ENCODE data around the gene S1PR3. TPM values are rescaled to one million over a fixed set of nuclear protein-coding genes. Genes with fewer than 3 reads are reported as not detected.

Gene S1PR3
- total and polyA plus RNA-seq, 2 donors (not counting 3 experiments of a cell fraction or from before 2014, with no cell fraction given): 12.5 to 25.8 TPM

DNA sequence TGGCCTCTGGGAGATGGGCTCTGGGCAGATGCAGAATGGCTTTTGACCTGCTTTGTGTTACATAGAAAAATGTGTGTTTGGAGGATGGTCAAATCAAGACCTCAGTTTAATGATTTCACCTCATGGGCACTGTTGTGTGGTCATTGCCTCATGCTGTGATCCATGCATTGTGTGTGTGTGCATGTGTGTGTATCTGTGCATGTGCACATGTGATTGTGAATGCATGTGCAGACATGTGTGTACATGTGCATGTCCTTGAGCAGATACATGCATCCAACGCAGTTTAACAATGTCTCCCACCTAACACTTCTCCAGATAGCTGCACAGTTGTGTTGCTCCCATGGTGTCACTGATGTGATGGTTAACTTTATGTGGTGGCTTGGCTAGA, 40.1 kb upstream of the S1PR3 start:
- POLR2A ChIA-PET: no interaction called here

DNA sequence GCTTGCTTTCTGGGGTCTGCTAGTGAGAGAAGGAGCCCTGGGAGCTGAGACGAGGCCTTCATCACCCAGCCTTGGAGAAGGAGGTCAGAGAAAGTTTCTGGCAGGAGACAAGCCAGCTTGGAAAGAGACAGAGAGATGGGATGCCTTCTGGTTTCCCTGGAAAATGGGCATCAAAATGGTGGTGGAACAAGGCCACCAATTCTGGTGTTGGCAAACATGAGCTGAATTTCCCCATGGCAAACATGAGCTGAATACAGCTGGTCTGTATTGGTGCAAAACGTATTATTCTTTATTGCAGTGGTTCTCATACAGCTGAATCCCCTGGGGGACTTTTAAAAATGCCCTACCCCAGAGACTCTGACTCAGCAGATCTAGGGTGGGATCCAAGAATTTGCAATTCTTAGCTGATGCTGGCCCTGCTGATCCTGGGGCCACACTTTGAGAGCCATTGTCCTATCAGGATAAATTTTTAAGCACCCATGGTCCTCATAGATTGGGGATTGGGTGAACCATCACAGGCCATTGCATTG, 39.1 kb upstream of the S1PR3 start:
- dilution Hi-C loops (cut with MboI; ENCODE audit: extremely low pct_ligation_motif_present, low sequenced_read_pairs): no loop called here
- no peak for DNase-seq (ENCODE audit: low read depth, low spot score)
- TF ChIP-seq FOS (IDR thresholded peaks at IDR 0.05; ENCODE audit: borderline replicate concordance, insufficient read depth, low read length): no peak
- no peak for TF ChIP-seq JUN (IDR thresholded peaks at IDR 0.05; ENCODE audit: borderline replicate concordance, insufficient read depth, insufficient read length, low read depth)
- TF ChIP-seq, protein P1, sequence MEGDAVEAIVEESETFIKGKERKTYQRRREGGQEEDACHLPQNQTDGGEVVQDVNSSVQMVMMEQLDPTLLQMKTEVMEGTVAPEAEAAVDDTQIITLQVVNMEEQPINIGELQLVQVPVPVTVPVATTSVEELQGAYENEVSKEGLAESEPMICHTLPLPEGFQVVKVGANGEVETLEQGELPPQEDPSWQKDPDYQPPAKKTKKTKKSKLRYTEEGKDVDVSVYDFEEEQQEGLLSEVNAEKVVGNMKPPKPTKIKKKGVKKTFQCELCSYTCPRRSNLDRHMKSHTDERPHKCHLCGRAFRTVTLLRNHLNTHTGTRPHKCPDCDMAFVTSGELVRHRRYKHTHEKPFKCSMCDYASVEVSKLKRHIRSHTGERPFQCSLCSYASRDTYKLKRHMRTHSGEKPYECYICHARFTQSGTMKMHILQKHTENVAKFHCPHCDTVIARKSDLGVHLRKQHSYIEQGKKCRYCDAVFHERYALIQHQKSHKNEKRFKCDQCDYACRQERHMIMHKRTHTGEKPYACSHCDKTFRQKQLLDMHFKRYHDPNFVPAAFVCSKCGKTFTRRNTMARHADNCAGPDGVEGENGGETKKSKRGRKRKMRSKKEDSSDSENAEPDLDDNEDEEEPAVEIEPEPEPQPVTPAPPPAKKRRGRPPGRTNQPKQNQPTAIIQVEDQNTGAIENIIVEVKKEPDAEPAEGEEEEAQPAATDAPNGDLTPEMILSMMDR (IDR thresholded peaks at IDR 0.05; ENCODE audit: extremely low read depth in 1 of 2, insufficient read depth in 1 of 2, low read depth in 1 of 2, low read length in 2 of 2): no peak
- no peak for TF ChIP-seq MYC (IDR thresholded peaks at IDR 0.05; ENCODE audit: low read depth, low read length)
- no peak for TF ChIP-seq POLR2AphosphoS5 (IDR thresholded peaks at IDR 0.05; ENCODE audit: insufficient read depth, low read depth, low read length)
- TF ChIP-seq, protein P2, sequence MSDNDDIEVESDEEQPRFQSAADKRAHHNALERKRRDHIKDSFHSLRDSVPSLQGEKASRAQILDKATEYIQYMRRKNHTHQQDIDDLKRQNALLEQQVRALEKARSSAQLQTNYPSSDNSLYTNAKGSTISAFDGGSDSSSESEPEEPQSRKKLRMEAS (IDR thresholded peaks at IDR 0.05; ENCODE audit: insufficient read depth, insufficient read length): no peak
- no peak for TF ChIP-seq POLR2A (IDR thresholded peaks at IDR 0.05; ENCODE audit: low read depth, low read length)
- TF ChIP-seq GATA2 (IDR thresholded peaks at IDR 0.05; ENCODE audit: insufficient read depth, insufficient read length, low read depth, low read length): no peak
- no peak for TF ChIP-seq EZH2 (IDR thresholded peaks at IDR 0.05; ENCODE audit: borderline replicate concordance, low read depth, low read length, severe bottlenecking)
- Histone ChIP-seq H3K4me2 (ENCODE audit: insufficient read depth, low read length) (no peak overlapping the region), H3K4me1 (ENCODE audit: control insufficient read depth, extremely low read depth, insufficient read depth, low read length) (no peaks in the 10 kb centered on the region), H3K27me3 (ENCODE audit: control insufficient read depth in 2 of 2, insufficient read depth in 2 of 2, low read length in 2 of 2) (peaks cover 0 to 4% of the 10 kb centered on the region in 2 experiments), H2AFZ (ENCODE audit: low read depth, low read length) (no peak overlapping the region), H3K36me3 (ENCODE audit: control insufficient read depth in 2 of 2, extremely low read depth in 1 of 2, insufficient read depth in 2 of 2, low read length in 2 of 2) (no peaks in the 10 kb centered on the region), H3K9me1 (replicated peaks; ENCODE audit: control insufficient read depth, extremely low read depth, insufficient read depth, low read length) (no peaks in the 10 kb centered on the region), H3K4me3 (replicated peaks in 1 of 3; ENCODE audit: insufficient read depth in 1 of 3, low read depth in 1 of 3, low read length in 3 of 3) (no peak overlapping the region), H3K9ac (replicated peaks; ENCODE audit: extremely low read depth, insufficient read depth, low read length) (no peak overlapping the region), H3K27ac (ENCODE audit: insufficient read depth, low read depth, low read length) (no peak overlapping the region), H4K20me1 (replicated peaks; ENCODE audit: control insufficient read depth, extremely low read depth, insufficient read depth, low read length) (no peaks in the 10 kb centered on the region), H3K9me3 (replicated peaks; ENCODE audit: control insufficient read depth, insufficient read depth, low read length) (no peaks in the 10 kb centered on the region), H3K79me2 (ENCODE audit: control insufficient read depth, insufficient read depth, low read length) (no peaks in the 10 kb centered on the region)
- ChIA-PET CTCF (interaction anchor here (1.5 kb wide), 1 partner anchor 170 kb away, joined by 6 read pairs; no protein-coding TSS in a partner anchor), POLR2A (no interaction called here)
- no peak for FAIRE-seq
- BruUV-seq (replicated peaks): no TSS peak
- intact Hi-C loops (cut with micrococcal nuclease): no loop called here

More for the DNA sequence above, 40.1 kb upstream of the S1PR3 start:
- H3K4me2 ChIP-seq (ENCODE audit: insufficient read depth, low read length): no peak overlapping the region
- no peaks in the 10 kb centered on the region for H3K9me3 ChIP-seq (replicated peaks; ENCODE audit: control insufficient read depth, insufficient read depth, low read length)
- no peaks in the 10 kb centered on the region for H3K36me3 ChIP-seq (ENCODE audit: control insufficient read depth in 2 of 2, extremely low read depth in 1 of 2, insufficient read depth in 2 of 2, low read length in 2 of 2)
- no peak for TF ChIP-seq POLR2A (IDR thresholded peaks at IDR 0.05; ENCODE audit: low read depth, low read length)
- TF ChIP-seq JUN (IDR thresholded peaks at IDR 0.05; ENCODE audit: borderline replicate concordance, insufficient read depth, insufficient read length, low read depth): no peak
- H3K27me3 ChIP-seq (ENCODE audit: control insufficient read depth in 2 of 2, insufficient read depth in 2 of 2, low read length in 2 of 2): no peaks in the 10 kb centered on the region
- no peaks in the 10 kb centered on the region for H3K79me2 ChIP-seq (ENCODE audit: control insufficient read depth, insufficient read depth, low read length)
- FAIRE-seq: no peak
- H3K9me1 ChIP-seq (replicated peaks; ENCODE audit: control insufficient read depth, extremely low read depth, insufficient read depth, low read length): no peaks in the 10 kb centered on the region
- H3K27ac ChIP-seq (ENCODE audit: insufficient read depth, low read depth, low read length): no peak overlapping the region
- no peaks in the 10 kb centered on the region for H4K20me1 ChIP-seq (replicated peaks; ENCODE audit: control insufficient read depth, extremely low read depth, insufficient read depth, low read length)
- no peaks in the 10 kb centered on the region for H3K4me1 ChIP-seq (ENCODE audit: control insufficient read depth, extremely low read depth, insufficient read depth, low read length)
- no peak for DNase-seq (ENCODE audit: low read depth, low spot score)
- BruUV-seq (replicated peaks): no TSS peak
- H2AFZ ChIP-seq (ENCODE audit: low read depth, low read length): no peak overlapping the region
- no peak overlapping the region for H3K9ac ChIP-seq (replicated peaks; ENCODE audit: extremely low read depth, insufficient read depth, low read length)
- CTCF ChIA-PET: no interaction called here
- intact Hi-C loops (cut with micrococcal nuclease): no loop called here
- no peak overlapping the region for H3K4me3 ChIP-seq (replicated peaks in 1 of 3; ENCODE audit: insufficient read depth in 1 of 3, low read depth in 1 of 3, low read length in 3 of 3)
- dilution Hi-C loops (cut with MboI; ENCODE audit: extremely low pct_ligation_motif_present, low sequenced_read_pairs): no loop called here

All from endothelial cell of umbilical vein (primary cell).